ENCODE measurements around the gene MPHOSPH10.

GRCh38 chr2:71186973-71187372 is 56.5 kb downstream of the MPHOSPH10 start:
- TF ChIP-seq CTCF (IDR thresholded peaks at IDR 0.05; ENCODE audit: poor library complexity, severe bottlenecking) (no peak), EZH2 (IDR thresholded peaks at IDR 0.05; ENCODE audit: borderline replicate concordance, insufficient read depth, low read length, poor library complexity, severe bottlenecking) (no peak), EP300 (conservative IDR thresholded peaks at IDR 0.05; ENCODE audit: poor library complexity, severe bottlenecking) (no peak), RAD21 (conservative IDR thresholded peaks at IDR 0.05) (no peak)
